HT-29 (cell line): ENCODE measurements around the gene CLIP1. TPM values are rescaled to one million over a fixed set of nuclear protein-coding genes. Genes with fewer than 3 reads are reported as not detected.
A peak's percentile ranks its signal among the peaks of the same experiment; 100 is the strongest.
"Not testable (repeated sequence)": the region's sequence is repeated elsewhere in the genome, so short reads cannot be mapped to it uniquely, and the experiment has no call there.

Experiments
- DNase-seq: peaks from one replicate; pipeline ENCODE4 v3.0.0-alpha.2; 2015; ENCODE audit warnings: low spot score
- total RNA-seq: library from RNA; depleted of rRNA; stranded (reverse); fragments of >200 nt; shearing (Covaris generic); gene quantifications from 2 replicates; pipeline ENCODE4 v1.2.3, GENCODE V29; 2014

CLIP1 gene
- total RNA-seq, 1 experiment from 2014 or later, result 26.6 TPM

GRCh38 chr12:122435186-122435585, 12.7 kb upstream of the CLIP1 start:
- no peak for DNase-seq

GRCh38 chr12:122429043-122429442, 6.6 kb upstream of the CLIP1 start:
- not testable (repeated sequence) for DNase-seq

GRCh38 chr12:122427403-122427802, 4.9 kb upstream of the CLIP1 start:
- no peak for DNase-seq

DNA sequence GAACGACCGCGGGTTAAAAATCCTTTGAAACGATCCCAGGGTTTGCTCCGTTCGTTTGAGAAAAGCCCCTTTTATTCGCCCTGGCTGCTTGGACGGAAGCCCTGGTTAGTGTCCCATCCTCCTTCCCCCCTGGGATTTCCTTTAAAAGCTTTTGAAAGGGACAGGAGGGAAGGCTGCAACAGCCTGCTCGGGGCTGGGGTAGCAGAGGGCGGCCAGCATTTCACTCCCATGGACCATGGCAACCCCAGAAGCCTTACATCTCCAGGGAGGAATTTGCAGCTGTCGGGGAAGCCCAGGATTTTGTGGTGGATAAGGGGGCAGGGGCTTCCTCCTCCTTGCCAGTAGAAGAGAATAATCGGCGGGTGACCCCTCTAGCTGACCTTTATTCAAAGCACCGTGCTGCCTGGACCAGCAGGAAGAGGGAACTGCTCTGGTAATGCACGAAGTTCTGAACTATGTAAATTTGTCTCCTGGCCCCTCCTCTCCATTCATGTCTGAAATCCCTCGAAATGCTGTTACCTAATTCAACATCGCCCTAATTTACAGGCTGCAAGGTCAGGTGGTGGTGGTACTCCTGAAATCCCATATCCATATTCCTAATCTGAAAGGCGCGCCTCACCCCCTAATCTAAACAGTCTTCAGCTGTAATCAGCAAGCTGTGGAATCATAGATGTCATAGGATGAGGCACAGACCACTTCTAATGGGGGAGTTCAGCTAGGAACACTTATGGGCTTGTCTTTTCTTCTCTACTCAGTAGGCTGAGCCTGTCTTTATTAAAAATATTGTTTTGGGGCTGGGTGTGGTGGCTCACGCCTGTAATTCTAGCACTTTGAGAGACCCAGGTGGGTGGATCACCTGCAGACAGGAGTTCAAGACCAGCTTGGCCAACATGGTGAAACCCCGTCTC, 1.0 kb upstream of the CLIP1 start:
- DNase-seq, result peak; percentile 38

DNA sequence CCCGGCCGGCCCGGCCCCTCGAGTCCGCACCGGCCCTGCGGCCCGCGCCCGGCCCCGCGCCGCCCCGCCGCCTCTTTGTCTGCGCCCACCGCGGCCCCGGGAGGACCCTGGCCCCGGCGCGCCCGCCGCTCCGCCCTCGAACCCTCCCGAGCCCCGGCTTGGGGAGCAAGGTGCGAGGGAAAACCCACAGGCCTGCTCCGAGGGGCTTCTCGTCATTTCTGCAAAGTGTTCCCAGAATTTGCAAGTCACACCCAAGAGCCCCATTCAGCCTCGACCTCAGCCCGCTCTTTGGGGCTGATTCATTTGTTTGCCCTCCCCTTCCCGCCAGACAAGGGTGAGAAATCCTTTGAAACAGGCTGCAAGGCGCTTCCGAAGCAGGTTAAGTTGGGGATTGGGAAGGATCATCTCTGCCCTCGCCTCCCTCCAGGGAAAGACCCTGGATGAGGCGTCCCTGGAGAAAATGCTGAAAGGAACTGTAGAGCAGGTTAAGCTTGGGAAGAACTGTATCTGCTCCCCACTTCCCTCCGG, 325 bp upstream of the CLIP1 start:
- peak; percentile 49 for DNase-seq

- DNase-seq, result peak; percentile 69
Measured at GRCh38 chr12:122421187-122421820, 1.2 kb downstream of the CLIP1 start.

DNA sequence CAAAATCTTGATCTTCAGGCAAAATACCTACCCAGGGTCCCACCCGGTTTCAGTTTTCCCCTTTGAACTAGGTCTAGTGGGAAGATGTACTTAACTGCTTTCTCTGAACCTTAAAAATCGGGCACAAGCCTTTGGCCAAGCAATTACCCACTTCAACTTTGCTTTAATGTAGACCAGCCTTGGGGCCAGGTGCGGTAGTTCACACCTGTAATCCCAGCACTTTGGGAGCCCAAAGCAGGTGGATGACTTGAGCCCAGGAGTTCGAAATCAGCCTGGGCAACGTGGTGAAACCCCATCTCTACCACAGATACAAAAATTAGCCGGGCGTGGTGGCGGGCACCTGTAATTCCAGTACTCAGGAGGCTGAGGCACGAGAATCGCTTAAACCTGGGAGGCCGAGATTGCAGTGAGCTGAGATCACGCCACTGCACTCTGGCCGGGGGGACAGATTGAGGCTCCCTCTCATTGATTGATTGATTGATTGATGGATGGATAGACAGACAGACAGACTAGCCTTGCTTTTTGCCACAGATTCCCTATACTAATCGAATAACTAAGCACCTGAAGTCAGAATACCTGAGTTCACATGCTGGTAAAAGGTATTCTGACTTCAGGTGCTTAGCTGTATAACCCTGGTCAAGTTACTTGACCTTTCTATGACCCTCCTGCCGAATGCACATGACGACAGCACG, 1.9 kb downstream of the CLIP1 start:
- DNase-seq, result no peak

- not testable (repeated sequence) for DNase-seq
Measured at GRCh38 chr12:122419094-122419493, 3.4 kb downstream of the CLIP1 start.

- DNase-seq, result not testable (repeated sequence)
Measured at GRCh38 chr12:122415665-122416064, 6.8 kb downstream of the CLIP1 start.

- DNase-seq, result no peak
Measured at GRCh38 chr12:122413516-122414404, 8.7 kb downstream of the CLIP1 start.

DNA sequence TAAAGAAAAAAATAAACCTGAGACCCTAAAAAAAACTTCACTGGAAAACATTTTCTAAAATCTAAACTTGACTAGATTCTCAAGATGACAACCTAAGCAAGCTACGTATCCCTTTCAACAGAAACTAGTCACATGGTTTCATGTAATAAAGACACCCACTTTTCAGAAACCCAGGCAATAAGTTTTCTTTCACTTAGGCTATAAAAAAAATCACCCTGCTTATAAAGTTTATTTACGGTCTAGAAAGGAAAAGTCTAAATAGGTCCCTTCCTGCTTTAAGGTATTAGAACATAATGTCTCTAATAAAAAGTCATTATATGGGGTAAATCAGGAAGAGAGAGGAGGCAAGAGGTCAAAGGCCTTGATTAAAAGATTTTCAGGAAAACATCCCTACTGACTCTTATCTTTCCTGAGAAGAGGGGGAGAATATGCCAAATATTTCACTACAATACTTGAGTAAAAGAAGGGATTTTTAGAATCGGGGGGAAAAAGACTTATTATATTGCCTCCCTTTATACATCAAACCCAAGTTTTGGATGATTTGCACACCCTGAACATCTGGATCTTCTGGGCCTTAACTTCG, 9.5 kb downstream of the CLIP1 start:
- no peak for DNase-seq

DNA sequence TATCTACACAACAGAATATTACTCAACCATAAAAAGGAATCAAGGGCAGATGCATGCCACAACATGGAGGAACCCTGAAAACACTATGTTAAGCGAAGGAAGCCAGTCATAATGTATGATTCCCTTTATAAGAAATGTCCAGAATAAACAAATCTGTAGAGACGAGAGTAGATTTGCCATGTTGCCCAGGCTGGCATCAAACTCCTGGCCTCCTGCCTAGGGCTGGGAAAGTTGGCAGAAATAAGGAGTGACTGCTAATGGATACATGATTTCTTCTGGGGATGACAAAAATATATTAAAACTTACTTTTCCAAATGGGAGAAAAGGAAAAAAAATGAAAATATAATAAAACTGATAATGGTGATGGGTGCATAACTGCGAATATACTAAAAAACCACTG, 10.9 kb downstream of the CLIP1 start:
- no peak for DNase-seq

- no peak for DNase-seq
Measured at GRCh38 chr12:122407208-122407607, 15.3 kb downstream of the CLIP1 start.

DNA sequence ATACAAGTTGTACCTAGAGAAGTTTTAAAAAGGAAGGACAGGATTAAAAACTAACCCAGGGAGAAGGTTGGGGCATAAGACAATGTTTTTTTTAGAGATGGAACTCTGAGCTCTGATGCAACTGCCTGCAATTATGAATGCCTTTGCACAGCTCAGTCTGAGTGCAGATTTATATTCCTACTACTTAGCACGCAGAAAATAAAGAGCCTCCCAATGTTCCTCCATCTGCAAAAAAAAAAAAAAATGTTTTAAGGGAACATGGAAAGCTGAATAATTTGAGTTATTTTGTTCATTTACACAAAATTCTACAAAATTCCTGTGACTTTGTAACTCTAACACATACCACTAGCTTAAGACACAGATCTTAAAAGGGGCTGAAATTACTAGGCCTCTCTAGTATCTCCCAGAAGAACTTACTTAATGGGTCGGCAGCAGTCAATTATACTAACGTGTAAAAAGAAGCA, 15.7 kb downstream of the CLIP1 start:
- DNase-seq, result no peak

- no peak for DNase-seq
Measured at GRCh38 chr12:122403831-122404230, 18.6 kb downstream of the CLIP1 start.

- DNase-seq, result no peak
Measured at GRCh38 chr12:122403115-122403770, 19.2 kb downstream of the CLIP1 start.

GRCh38 chr12:122402264-122402663, 20.2 kb downstream of the CLIP1 start:
- no peak for DNase-seq

GRCh38 chr12:122399592-122400373, 22.7 kb downstream of the CLIP1 start:
- peak; percentile 88 for DNase-seq

DNA sequence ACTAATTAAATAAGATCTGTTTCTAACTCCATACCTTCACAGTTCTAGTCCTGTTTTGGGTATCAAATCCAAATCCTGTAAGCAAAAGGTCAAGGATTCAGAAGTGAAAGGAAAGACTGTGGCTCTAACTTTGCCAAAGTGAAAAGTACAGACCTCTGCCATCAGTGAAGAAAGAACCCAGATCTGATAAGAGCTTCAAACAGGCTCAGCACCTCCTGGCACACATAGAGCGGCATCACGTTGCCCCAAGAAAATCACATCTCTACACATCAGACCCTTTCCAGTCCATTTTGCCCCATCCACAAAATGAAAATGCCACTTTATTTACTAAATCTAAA, 23.2 kb downstream of the CLIP1 start:
- DNase-seq, result no peak
